ENCODE measurements around the gene RABAC1.

Gene RABAC1

DNA sequence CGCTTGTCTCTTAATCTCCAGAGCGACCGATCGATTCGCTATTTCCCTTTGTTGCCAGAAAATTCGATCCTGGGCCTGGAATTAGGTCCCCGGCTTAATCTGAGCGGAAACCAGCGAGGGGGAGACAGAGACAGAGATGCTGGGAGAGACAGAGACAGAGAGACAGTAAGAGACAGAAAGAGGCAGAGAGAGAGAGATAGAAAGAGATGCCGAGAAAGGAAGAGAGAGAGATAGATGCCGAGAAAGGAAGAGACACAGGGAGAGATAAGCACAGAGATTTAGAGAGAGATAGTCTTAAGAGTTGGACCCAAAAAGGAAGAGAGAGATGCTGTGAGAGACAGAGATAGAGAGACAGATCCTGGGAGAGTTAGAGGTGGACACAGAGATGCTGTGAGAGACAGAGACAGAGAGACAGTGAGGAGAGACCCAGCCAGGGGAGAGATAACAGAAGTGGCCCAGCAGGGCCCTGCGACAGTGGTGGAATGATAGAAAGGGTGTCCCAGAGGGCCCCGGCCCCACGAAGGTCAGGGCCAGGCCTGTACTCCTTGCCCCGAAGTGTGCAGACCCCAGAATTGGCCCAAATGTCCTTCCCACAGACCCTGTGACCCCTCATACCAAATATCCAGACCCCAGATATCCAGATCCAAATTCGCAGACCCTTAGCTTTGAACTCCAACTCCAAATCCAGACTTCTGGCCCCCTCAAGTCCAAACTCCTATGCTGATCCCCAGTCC is 32.2 kb downstream of the RABAC1 start:
- DNase-seq (ENCODE audit: low spot score), result no peak
- TF ChIP-seq, protein P1, sequence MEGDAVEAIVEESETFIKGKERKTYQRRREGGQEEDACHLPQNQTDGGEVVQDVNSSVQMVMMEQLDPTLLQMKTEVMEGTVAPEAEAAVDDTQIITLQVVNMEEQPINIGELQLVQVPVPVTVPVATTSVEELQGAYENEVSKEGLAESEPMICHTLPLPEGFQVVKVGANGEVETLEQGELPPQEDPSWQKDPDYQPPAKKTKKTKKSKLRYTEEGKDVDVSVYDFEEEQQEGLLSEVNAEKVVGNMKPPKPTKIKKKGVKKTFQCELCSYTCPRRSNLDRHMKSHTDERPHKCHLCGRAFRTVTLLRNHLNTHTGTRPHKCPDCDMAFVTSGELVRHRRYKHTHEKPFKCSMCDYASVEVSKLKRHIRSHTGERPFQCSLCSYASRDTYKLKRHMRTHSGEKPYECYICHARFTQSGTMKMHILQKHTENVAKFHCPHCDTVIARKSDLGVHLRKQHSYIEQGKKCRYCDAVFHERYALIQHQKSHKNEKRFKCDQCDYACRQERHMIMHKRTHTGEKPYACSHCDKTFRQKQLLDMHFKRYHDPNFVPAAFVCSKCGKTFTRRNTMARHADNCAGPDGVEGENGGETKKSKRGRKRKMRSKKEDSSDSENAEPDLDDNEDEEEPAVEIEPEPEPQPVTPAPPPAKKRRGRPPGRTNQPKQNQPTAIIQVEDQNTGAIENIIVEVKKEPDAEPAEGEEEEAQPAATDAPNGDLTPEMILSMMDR (conservative IDR thresholded peaks at IDR 0.05; ENCODE audit: low read depth), result no peak

DNA sequence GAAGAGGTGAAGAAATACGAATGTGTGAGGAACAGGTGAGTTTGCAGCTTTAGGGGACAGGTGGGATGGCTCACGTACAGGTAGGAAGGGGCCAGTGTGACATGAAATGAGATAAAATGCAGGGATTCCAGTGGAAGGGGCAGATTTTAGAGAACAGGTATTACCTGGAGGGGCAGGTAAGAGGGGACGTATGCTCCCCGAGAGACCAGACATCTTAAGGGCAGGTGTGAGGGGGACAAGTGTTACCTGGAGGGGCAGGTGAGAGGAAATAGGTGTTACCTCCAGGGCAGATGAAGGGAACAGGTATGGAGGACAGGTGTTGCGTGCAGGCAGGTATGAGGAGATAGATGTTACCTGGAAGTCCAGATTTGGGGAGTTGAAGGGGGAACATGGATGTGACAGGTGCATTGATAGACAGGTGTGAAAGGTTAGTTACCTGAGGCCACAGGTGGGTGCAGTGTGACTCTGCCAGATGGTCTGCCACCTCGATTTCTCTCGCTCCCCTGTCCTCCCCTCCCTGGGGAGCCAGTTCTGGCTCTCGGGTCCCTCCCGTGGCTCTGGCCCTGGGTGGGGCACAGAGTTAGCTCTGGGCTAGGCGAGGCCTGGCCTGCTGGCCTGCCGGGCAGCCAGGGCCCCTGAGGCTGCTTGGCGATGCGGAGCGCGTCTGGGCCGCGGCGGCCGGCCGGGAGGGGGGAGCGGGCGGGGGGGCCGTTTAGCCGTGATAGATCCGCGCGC is 32.9 kb downstream of the RABAC1 start:
- TF ChIP-seq, protein P1 (conservative IDR thresholded peaks at IDR 0.05; ENCODE audit: low read depth), result no peak
- DNase-seq (ENCODE audit: low spot score), result no peak
- POLR2A ChIA-PET (ENCODE audit: low non-redundant PET), result no interaction called here
- H3K27ac ChIP-seq, result no peak overlapping the region
- CTCF ChIA-PET, result no interaction called here

More for the DNA sequence above, 32.2 kb downstream of the RABAC1 start:
- POLR2A ChIA-PET (ENCODE audit: low non-redundant PET), result no interaction called here
- CTCF ChIA-PET, result no interaction called here
- H3K27ac ChIP-seq, result no peak overlapping the region

DNA sequence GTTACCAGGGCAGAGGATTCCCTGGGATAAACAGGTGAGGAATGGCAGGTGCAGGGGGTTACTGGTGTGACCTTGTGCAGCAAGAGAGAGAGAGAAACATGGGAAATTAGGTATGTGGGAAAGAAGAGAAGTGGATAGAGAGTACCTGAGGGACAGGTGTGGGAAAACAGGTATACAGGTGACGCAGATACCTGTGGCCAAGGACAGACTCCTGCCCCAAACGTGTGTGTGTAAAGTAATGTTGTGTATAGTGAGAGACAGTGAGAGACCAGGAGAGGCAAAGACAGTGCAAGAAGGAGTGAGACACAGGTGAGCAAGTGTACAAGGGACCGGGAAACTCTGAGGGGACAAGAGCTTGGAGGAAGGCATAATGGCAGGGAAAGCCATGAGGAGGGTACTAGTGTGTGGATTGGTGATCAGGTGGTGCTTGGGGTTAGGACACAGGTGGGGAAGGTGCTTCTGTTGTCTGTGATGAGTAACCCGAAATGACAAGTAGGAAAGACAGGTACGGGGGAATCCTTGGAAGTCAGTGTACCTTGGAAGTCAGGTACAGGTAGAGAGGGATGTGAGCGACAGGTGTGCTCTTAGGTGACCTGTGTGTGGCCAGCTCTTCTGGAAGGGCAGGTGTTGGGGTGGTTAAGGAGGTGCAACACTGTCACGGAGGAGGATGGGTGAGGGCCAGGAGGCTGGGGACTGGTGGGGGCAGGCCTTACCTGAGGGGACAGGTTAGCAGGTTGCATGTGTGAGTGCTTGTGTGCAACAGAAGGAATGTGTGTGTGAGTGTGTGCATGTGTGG is 33.7 kb downstream of the RABAC1 start:
- no peak for DNase-seq (ENCODE audit: low spot score)
- TF ChIP-seq, protein P1 (conservative IDR thresholded peaks at IDR 0.05; ENCODE audit: low read depth), result no peak
- ChIA-PET POLR2A (ENCODE audit: low non-redundant PET) (no interaction called here), CTCF (interaction anchor here (0.7 to 1.0 kb wide), 2 partner anchors 10 to 52 kb away, joined by 3 to 4 read pairs; no protein-coding TSS in a partner anchor)
- no peak overlapping the region for H3K27ac ChIP-seq

DNA sequence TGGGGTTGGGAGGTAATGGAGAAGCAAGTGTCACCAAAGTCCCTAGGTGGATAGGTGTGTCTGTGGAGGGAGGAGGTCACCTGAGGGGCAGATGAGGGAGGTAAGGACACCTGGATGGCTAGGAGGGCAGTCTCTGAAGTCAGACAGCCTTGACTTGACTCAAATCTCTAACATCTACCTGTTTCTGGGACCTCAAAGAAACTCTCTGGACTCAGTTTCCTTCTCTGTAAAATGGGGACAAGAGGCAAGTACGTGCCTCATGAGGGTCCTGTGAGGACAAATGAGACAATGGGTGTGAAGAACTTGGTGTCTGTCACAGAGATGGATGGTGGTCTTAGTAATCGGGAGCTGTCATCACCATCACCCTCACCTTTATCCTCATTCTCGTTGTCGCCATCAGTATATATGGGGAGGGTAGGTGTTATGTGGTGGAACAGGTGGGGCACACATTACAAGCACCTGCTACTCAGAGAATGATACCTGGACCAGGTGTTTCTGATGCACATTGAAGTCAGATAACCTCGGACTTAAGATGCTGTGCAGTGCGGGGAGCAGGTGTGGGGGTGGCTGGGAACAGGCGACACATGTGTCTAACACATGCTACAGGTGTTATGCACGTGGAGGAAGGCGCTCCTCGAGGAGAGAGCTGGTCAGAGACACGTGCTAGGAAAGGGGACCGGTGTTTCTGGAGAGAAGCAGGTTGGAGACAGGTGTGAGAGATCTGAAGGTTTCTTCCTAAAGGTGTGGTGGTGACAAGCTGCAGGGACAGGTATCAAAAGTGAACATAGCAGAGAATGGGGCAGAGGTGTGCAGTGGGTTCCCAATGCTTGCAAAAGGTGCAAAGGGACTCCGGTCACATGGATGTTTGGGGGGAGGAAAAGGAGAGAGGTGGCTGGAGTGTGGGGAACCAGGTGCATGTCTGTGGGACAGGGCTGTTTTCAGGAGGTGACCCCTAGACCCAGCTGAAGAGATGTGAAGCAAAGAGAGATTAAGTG is 34.7 kb downstream of the RABAC1 start:
- DNase-seq (ENCODE audit: low spot score), result no peak
- no peak overlapping the region for H3K27ac ChIP-seq
- CTCF ChIA-PET, result interaction anchor here (1.0 kb wide), 1 partner anchor 51 kb away, joined by 3 read pairs; no protein-coding TSS in a partner anchor
- TF ChIP-seq, protein P1 (conservative IDR thresholded peaks at IDR 0.05; ENCODE audit: low read depth), result no peak
- POLR2A ChIA-PET (ENCODE audit: low non-redundant PET), result interaction anchor here (0.6 kb wide), 1 partner anchor 18 kb away, joined by 4 read pairs; no protein-coding TSS in a partner anchor

DNA sequence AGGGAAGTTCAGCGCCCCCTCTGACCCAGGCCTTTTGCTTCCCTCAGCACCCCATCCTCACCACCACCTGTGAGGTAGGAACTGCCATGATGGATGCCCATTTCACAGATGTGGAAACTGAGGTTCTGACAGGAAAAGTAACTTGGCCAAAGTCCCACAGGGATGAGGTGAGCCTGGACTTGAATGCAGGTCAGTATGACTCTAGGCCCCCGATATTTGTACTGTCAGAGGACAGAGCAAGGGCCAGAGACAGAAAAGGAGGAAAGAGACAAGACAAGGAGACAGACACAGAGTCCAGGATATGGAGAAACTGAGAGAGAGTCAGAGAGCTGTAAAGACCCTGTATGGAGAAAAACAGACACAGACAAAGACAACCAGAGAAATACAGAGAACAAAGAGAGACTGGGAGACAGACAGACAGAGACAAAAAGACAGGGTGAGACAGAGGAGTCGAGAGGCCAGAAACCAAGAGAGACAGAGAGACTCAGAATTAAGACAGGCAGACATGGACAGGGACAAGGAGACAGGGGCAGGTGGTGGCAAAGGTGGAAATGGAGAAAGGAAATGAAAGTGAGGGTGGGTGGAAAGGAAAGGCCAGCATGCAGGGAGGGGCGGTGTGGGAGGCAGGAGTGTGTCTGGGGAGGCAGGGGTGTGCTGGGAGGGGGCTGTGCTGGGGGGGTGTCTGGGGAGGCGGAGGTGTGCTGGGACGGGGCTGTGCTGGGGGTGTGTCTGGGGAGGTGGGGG is 35.9 kb downstream of the RABAC1 start:
- H3K27ac ChIP-seq, result no peak overlapping the region
- POLR2A ChIA-PET (ENCODE audit: low non-redundant PET), result no interaction called here
- DNase-seq (ENCODE audit: low spot score), result no peak
- CTCF ChIA-PET, result no interaction called here
- TF ChIP-seq, protein P1 (conservative IDR thresholded peaks at IDR 0.05; ENCODE audit: low read depth), result no peak

Data from RWPE1 (cell line).